Stromal cell of bone marrow (primary cell): ENCODE results near the gene MOCOS.
A peak's percentile ranks its signal among the peaks of the same experiment; 100 is the strongest.

Experiments used
- DNase-seq: peaks from one replicate; pipeline ENCODE4 v3.0.0-alpha.2; 2012; ENCODE audit warnings: low read depth

The MOCOS gene

GRCh38 chr18:36179562-36180355 lies 7.5 kb upstream of the MOCOS start:
- peak; percentile 54 for DNase-seq

DNA sequence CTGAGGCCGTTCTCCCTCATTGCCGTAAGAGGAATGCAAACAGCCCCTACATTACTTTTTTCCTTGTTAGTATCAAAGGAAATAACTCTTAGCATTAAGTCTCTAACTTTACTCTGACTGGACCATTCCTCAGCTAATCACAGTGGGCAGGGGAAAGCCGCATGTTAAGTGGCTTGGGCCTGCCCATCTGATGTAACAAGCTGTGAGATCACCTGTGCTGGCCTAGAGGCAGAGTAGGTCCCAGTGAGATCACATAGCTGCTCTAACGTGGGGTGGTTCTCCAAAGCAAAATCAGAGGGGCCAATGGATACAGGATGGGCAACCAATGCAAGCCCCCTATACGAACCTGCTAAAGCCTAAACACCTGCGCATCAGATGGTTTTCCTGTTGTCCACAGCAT lies 5.9 kb upstream of the MOCOS start:
- no peak for DNase-seq

DNA sequence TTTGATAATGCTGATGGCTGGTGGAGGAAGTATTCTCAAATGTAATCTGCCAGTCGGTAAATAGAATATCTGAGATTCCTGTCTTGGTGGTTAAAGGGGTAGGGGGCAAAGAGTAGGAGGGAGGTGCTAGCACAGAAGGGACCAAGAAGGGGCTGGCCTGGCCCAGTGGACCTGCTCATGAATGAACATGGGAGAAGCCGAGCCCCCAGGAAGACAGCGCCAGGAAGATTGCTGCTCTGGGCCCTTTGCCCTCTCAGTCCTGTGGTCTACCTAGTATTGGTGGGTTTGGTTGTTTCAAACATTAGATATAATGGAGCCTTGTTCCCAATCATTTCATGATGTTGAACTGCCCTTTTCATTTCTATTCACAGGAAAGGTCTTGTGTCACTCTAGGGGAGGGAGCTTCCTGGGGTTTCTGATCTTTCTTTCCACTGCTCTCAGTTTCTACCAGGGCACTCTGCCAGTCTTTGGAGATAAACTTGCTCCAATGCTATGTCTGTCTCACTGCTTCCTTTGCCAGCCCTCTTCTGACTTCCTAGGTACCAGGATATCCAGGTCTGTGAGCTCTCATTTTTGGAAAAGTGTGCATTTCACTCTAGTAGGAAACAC lies 5.3 kb upstream of the MOCOS start:
- DNase-seq = no peak

DNA sequence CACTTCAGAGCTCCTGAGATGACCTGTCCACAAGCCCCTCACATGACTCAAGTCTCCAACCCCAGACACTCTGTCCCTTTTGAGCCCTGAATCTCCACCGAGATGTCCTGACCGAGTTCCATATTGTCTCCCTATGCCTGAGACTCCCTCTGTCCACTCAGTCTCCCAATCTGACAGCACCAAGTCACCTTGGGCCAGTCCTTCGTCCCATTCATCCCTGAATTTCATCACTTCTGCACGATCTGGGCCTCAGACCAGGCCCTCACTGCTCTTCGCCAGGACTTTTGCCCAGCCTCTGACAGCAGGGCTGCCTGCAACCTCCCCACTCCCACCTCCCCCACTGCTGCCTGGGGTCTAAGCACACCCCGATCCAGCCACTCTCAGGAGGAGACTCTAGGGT lies 4.3 kb upstream of the MOCOS start:
- no peak for DNase-seq

DNA sequence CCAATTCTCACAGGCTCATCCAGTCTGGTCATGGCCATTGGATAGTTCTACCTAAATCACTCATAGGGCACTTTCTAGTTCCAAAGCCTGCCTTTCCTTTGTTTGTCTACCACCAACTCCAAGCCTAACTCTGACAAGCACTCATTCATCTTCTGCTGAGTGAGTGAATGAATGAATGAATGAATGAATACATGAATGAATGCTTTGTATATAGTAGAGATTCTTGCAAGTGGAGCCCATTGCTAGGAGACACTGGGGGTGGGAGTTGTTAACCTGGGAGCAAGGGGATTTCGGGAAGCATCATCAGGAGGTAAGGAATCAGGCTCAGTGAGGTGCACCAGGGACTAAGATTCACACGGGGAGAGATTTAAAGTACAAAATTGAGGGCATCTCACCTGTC lies 3.3 kb upstream of the MOCOS start:
- DNase-seq = no peak

DNA sequence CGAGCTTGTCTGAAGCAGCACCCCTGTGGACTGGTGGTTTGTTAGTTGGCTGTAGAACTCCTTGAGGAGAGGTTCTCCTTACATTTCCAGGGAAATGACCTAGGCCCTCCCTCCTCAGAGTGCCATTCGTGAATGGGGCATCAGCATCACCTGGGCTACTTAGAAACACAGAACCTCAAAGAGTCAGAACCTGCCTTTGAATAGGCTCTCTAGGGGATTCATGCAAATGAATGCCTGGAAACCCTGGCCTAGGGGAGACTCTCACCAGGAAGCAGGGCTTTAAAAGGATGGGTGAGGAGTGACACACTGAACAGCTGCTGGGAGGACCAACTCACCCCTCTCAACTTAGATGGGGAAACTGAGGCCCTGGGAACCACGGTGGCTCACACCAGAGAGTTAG lies 2.1 kb upstream of the MOCOS start:
- no peak for DNase-seq

DNA sequence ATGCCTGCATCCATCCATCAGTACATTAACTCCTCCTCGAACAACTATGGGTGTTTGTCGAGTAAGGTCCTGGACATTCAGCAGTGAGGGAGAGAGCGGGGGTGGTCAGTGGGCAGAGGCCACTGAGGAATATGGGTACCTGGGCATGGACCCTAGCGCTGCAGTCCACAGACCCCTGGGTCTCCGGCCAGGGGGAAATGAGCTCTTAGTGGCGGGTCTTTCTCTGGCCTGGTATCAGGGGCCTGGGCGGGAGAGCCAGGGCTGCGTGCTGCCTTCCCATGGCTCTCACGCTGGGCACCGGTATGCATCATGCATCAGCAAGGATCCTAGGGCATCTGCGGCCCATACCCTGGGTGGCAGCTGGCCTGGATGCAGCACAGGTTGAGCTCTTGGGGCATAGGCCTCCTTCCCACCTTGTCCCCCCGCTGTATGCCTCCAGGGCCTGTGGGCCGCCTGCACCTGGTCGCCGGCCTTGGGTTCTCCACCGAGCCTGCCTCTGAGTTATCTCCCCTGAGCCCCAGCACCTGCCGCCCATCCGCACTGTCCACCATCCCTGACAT lies 1.3 kb upstream of the MOCOS start:
- no peak for DNase-seq

GRCh38 chr18:36186461-36187192 lies 670 bp upstream of the MOCOS start:
- no peak for DNase-seq

GRCh38 chr18:36187826-36188721 lies 777 bp downstream of the MOCOS start:
- no peak for DNase-seq

DNA sequence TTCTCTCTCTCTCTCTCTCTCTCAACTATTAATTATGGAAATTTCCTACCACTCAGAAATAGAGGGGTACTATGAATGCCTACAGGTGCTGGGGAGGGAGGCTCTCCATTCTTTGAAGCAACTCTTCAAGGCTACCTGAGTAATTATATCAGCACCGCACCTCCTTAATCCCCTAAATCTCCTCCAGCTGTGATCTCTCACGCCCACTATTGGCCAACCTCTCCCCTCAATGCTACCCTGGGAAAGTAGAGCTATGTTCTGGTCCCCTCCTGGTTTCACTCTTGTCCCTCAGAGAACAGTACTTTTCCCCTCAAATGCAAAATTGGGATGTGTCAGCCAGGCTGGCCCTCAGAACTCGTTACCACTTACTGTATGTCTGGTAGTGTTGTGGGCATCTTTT lies 1.6 kb downstream of the MOCOS start:
- no peak for DNase-seq

GRCh38 chr18:36189486-36189885 lies 2.2 kb downstream of the MOCOS start:
- no peak for DNase-seq

DNA sequence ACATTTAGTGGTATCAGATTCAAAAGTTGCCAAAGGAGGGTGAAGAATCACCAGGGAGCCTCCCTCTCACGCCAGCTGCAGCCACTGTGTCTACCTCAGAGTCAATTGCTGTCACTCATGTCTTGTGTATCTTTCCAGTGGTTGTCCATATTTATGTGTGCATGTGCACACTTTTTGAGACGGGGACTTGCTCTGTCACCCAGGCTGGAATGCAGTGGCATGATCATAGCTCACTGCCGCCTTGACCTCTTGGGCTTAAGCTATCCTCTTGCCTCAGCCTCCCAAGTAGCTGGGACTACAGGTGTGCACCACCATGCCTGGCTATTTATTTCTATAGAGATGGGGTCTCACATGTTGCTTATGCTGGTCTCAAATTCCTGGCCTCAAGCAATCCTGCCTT lies 4.0 kb downstream of the MOCOS start:
- no peak for DNase-seq

DNA sequence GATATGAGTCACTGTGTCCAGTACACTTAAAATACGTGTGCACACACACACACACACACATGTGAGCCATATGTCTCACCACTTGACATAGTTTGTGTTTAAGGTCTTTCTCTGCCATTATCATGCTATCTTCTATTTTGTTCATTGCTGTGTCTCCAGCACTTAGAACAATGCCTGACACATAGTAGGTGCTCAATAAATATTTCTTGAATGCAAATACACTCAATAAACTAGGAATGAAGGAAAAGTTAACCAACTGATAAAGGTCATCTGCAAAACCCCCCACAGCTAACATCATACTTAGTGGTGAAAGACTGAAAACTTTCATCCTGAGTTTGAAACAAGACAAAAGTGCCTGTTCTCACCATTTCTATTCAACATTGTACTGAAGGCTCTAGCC lies 4.4 kb downstream of the MOCOS start:
- no peak for DNase-seq

GRCh38 chr18:36194600-36195315 lies 7.5 kb downstream of the MOCOS start:
- no peak for DNase-seq

- no peak for DNase-seq
Observed at GRCh38 chr18:36195427-36196122, 8.3 kb downstream of the MOCOS start.

DNA sequence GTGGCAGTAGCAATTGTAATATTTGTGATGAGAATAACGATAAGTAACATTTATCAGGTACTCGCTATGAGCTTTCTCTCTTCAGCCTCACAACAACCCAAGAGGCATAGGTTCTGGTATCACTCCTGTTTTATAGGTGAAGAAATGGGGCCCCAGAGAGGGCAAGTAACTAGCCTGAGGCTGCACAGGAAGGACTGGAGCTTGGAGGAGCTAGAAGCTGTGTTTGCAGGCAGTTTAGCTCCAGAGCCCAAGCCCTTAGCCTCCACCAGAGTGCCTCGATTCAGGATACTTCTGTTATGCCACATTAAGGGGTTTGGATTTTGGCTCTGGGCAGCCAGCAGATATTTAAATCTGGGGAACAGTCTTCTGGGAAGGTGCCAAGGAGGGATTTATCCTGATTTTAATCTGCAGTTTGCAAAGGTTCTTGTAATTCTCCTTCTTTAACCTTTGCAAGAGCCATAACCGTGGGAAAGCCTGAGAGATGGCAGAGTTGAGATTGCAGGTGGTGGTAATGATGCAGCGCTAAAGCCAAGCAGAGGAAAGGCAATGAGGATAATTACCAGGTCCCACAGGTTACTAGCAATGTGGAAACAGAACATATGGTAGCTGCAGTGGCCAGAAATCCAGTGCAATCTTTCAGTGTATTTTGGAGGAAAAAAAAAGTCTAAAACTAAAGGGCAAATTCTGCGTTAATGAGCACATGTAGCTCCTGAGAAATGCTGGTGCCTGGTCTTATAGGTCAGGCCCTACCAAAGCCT lies 9.1 kb downstream of the MOCOS start:
- DNase-seq = no peak

DNA sequence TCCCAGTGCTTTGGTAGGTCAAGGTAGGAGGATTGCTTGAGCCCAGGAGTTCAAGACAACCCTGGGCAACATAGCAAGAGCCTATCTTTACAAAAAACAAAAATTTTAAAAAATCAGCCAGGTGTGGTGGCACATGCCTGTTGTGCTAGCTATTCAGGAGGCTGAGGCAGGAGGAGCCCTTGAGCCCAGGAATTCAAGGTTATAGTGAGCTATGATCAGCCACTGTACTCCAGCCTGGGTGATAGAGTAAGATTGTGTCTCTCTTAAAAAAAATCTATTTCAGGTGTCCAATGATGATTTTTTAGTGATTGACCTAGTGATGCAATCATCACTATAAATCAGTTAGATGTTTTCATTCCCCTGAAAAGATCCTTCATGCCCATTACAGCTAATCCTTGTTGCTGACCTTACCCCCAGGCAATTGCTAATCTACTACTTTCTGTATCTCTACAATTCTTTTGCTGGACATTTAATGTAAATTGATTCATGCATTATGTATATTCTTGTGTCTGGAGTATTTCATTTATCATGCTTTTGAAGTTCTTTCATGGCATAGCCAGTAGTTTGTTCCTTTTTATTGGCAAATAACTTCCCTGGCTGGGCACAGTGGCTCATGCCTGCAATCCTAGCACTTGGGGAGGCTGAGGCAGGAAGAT lies 10.3 kb downstream of the MOCOS start:
- no peak for DNase-seq

DNA sequence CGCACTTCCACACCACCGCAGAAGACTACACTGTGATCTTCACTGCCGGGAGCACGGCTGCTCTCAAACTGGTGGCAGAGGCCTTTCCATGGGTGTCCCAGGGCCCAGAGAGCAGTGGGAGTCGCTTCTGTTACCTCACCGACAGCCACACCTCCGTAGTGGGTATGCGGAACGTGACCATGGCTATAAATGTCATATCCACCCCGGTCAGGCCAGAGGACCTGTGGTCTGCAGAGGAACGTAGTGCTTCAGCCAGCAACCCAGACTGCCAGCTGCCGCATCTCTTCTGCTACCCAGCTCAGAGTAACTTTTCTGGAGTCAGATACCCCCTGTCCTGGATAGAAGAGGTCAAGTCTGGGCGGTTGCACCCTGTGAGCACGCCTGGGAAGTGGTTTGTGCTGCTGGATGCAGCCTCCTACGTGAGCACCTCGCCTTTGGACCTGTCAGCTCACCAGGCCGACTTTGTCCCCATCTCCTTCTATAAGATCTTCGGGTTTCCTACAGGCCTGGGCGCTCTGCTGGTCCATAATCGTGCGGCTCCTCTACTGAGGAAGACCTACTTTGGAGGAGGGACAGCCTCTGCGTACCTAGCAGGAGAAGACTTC lies 12.5 kb downstream of the MOCOS start:
- no peak for DNase-seq

DNA sequence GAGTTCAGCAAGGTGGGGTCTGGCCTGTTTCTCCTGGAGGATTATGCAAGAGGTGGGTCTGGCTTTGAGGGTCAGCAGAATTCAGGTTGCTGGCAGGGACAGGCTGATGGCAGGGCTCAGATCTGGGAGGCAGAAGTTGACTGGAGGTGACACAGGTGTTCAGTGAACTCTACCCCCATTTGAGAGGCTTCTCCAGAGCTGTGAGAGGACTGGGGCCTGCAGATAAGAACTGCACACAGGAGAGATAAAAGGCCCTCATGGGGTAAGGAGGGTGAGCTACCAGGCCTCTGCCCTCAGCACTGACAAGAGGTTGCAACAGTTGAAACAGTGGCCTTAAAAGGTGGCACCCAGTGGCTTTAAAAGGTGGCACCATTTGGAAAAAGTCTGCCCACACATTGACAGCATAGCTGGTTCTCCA lies 13.1 kb downstream of the MOCOS start:
- DNase-seq = no peak
